ENCODE measurements around the gene NUDCD3.
"Not testable (repeated sequence)": the region's sequence is repeated elsewhere in the genome, so short reads cannot be mapped to it uniquely, and the experiment has no call there.

Gene NUDCD3

DNA sequence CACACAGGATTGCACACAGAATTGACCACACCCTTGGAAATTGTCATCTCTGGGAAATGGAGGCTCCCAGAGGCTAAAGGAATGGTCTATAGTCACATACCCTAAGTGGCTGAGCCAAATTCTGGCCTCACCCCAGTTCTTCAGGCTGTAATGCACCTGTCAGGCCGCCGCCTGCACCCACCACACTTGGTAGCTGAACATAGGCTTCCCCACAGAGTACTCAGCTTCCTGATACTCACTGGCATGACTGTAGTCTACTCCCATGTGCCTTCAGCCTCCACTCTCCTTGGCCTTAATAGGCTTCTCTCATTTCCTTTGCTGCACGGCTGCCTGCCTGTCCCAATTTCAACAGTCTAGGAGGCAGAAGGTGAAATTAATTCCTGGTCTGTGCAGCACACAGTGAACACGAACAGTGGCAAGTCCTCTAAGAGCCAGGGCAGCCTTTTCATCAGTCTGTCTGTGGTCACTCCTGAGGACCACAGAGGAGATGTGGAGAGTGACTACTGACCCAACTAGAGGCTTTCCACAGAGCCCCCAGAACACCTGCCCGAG, 42.5 kb downstream of the NUDCD3 start:
- no peak for DNase-seq (ENCODE audit: low read depth in 2 of 2)

- no peak for DNase-seq (ENCODE audit: low read depth in 2 of 2)
These were observed 44.3 kb downstream of the NUDCD3 start for GRCh38 chr7:44445986-44446671.

DNA sequence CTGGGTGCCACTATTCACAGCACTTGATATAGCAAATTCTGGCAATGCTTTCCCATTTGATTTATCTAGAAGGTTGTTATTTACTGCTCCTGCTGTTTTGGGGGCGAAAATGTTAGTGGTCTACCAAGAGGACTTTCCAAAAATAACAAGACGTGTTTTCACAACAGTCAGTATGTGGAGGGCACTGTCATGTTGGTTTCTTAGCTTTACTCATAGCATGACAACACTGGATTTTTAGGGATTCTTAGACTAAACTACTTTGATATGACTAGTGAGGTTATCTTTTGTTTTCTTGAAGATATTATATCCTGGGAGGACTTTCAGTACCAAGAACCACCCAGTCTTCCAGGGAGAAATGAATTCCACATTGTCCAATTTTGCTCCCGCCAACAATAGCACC, 49.4 kb downstream of the NUDCD3 start:
- no peak for DNase-seq (ENCODE audit: low read depth in 2 of 2)

DNA sequence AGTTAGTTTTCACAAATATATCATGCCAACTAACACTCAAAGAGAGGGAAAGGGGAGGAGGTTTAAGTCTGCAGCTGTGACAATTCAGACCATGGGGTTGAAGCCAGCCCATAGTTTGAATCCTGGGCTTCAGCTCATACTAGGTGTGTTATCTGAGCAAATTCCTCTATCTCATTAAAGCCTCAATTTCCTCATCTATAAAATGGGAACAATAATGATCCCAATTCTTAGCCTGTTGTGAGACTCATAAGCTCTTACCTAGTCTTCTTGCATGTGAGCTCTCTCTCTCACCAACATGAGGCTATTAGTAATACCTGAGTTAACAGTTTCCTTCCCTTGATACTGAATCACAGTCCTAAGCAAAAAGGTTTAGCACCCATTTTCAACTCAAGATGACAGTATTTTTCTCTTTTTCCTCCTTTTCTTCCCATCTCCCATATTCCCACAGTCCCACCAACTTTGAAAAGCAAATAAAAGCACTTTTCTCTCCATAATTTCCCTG, 49.8 kb downstream of the NUDCD3 start:
- no peak for DNase-seq (ENCODE audit: low read depth in 2 of 2)

DNA sequence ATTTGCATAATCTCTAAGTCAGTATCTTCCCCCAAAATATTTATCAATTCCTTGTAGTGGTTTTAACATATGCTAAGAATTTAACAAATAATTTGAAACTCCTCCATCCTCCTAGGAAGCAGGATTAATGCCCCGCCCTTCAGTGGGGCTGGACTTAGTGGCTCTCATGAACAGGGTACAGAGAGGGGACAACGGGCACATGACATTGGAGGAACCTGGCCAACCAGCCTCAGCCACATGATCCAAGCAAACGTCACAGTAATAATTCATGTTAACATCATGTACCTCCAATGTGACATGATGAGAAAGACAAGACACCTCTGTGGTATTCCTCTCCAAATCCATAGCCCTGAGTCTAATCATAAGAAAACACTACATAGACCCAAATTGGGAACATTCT, 50.5 kb downstream of the NUDCD3 start:
- DNase-seq (ENCODE audit: low read depth in 2 of 2), result no peak

DNA sequence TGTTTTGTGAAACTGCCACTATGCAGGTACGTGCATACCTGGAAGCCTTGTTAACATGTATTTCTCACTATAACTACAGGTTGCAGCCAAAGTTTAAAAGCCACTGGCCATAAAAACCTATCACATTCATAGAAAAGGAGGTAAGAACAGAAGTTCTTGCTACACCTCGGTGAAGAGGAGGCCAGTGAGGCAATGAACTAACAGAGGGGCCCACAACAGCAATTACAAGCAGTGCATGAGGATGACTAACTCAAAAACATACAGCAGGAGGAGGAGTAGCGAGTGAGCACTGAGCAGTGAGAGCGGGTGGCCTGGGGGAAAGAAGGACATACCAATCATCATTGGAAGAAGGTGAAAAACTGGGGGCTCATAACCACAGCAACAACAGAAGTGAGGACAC, 51.6 kb downstream of the NUDCD3 start:
- DNase-seq (ENCODE audit: low read depth in 2 of 2), result no peak

DNA sequence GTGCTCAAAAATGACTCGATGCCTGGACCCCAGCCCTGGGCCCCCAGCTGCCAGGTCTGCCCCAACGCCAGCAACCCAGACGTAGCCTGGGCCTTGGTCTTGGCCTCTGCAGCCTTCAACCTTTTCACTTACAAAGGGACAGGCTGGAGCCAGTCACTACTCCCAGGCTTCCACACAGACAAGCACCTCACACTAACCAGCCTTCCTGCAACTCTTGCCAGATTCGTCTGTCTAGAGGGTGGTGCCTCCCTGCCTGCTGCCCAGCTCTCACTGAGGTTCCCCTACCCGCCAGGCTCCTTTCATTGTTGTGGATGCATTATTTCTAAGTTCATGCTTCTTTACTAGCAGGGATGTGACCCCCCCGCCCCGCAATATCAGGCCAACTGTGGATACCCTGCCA, 56.3 kb downstream of the NUDCD3 start:
- no peak for DNase-seq (ENCODE audit: low read depth in 2 of 2)

GRCh38 chr7:44433255-44434022, 57.0 kb downstream of the NUDCD3 start:
- DNase-seq (ENCODE audit: low read depth in 2 of 2), result no peak

GRCh38 chr7:44432381-44432977, 58.0 kb downstream of the NUDCD3 start:
- no peak for DNase-seq (ENCODE audit: low read depth in 2 of 2)

GRCh38 chr7:44431091-44431608, 59.3 kb downstream of the NUDCD3 start:
- DNase-seq (ENCODE audit: low read depth in 2 of 2), result no peak

DNA sequence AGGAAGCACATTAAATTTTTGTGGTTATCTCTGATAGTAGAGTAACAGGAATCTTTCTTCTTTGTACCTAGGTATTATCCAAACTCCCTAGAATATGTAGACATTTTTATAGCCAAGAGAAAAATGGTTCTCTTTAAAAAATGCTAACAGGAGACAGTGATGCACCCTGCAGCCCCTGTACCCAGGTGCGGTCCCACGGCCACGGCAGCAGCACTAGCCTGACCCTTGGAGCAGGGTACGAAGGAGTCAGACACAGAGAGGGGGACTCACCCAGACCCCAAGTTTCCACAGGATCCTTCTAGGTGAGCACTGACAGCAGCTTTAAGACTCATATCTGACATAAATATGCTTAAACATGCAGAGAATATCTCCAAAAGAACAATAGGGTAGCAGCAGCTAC, 60.4 kb downstream of the NUDCD3 start:
- DNase-seq (ENCODE audit: low read depth in 2 of 2), result no peak

DNA sequence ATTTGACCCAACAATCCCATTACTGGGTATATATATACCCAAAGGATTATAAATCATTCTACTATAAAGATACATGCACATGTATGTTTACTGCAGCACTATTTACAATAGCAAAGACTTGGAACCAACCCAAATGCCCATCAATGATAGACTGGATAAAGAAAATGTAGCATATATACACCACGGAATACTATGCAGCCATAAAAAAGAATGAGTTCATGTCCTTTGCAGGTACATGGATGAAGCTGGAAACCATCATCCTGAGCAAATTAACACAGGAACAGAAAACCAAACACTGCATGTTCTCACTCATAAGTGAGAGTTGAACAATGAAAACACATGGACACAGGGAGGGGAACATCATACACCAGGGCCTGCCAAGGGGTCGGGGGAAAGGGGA, 65.7 kb downstream of the NUDCD3 start:
- DNase-seq (ENCODE audit: low read depth in 2 of 2), result not testable (repeated sequence)

- no peak for DNase-seq (ENCODE audit: low read depth in 2 of 2)
These were observed 73.5 kb downstream of the NUDCD3 start for GRCh38 chr7:44416941-44417340.

DNA sequence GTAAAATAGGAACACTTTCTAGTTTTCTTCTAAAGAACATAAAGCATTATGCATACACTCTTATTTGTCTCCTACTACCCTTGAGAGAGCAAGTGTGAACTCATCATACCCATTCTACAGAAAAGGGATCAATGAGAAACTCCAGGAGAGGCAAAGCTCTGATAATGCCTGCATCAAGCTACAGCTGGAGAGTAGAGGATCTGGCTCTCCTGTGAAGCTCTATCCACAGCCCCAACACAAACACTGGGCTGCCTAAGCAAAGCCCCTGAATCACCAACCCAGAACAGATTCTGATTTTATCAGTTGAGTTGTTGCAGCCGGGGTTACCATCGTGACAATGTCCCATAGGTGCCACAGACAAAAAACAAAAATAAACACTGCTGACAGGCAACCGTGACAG, 74.9 kb downstream of the NUDCD3 start:
- no peak for DNase-seq (ENCODE audit: low read depth in 2 of 2)

GRCh38 chr7:44415047-44415446, 75.4 kb downstream of the NUDCD3 start:
- no peak for DNase-seq (ENCODE audit: low read depth in 2 of 2)

- DNase-seq (ENCODE audit: low read depth in 2 of 2), result no peak
These were observed 79.2 kb downstream of the NUDCD3 start for GRCh38 chr7:44411306-44411705.

DNA sequence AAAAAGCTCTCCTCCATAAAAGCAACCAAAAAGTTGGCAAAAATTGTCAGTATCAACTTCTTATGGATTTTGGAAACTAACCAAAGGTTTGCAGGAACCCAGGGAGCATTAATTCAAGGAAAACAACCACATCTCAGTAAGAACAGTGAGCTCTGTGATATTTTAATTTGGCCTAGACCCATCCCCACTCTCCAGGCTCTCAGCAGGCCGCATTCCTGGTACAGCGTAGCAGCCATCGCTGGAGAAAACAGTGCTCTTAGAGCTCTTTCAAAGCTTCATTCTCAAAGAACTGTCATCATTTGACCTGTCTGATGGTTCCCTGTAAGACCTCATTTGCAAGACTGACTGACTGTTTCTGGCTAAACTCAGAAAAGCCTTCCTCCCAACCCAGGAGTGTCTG, 81.9 kb downstream of the NUDCD3 start:
- no peak for DNase-seq (ENCODE audit: low read depth in 2 of 2)

DNA sequence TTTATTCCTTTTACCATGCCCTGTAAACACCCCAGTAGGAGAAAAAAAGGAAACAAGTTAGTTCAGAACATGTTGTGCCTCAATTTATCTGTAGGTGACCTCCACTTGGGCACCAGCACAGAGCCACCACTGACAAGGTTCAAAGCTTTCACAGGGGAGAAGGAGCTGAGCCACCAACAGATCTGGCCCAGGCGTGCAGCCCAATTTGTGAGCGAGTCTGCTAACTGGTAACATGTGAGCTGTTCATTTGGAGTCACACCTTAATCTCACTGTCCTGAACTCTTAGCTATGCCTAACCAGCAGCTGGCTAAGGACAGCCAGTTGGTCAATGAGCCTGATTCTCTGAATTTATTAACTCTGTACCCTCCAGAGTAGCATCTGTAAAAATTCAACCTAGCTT, 86.7 kb downstream of the NUDCD3 start:
- no peak for DNase-seq (ENCODE audit: low read depth in 2 of 2)

DNA sequence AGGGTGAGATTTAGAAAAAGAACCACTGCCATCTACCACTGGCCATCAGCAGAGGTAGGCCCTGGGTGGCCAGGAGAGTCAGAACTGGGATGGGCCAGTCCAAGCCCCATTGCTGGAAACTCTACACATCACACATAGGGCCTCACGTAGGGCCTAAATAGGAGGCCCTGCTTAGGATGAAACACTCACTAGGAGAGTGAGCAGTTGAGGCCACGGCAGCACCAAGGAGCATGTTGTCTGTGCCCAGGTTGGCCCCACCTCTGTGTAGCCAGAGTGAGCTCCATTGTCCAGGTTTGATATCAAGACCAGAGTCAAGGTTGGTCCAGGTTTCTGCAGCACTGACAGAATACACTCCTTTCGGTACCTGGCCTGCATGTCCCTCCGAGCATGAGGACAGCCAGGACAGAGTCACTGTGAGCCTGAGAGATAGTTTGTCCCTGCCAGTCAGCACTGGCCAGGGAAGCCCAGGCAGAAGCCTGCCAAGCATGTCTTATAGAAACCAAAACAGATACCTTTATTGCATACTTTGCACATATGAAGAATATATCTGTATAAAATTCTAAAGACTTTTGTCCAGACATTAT, 87.2 kb downstream of the NUDCD3 start:
- no peak for DNase-seq (ENCODE audit: low read depth in 2 of 2)

DNA sequence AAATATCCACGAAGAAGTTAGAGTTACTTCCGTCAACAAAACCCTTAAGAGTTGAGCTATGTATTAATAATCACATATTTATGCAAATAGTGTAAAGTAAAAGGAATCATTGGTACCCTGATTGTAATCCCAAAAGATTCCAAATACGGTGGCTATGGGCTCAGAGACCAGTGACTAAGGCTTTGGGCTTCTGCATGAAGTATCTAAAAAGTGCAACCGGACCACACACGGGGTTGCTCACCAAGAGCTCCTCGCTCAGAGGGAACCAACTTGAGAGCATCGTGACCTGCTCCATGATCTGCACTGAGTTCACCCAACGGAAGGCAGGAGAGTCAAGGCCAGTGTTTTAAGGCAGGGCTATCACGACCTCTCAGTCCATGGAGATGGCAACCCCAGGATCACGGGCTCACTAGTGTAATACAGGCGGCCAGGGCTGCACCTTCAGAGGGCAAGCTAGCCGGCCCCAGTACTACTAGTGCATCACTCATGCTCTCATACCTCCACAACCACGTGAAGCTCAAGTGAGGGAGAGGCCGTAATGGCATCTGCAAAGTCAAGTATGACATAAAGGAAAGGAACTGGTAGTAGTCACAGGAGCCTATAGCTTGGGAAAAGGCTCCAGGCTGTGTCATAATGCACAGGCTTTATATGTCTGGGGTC, 87.9 kb downstream of the NUDCD3 start:
- no peak for DNase-seq (ENCODE audit: low read depth in 2 of 2)

DNA sequence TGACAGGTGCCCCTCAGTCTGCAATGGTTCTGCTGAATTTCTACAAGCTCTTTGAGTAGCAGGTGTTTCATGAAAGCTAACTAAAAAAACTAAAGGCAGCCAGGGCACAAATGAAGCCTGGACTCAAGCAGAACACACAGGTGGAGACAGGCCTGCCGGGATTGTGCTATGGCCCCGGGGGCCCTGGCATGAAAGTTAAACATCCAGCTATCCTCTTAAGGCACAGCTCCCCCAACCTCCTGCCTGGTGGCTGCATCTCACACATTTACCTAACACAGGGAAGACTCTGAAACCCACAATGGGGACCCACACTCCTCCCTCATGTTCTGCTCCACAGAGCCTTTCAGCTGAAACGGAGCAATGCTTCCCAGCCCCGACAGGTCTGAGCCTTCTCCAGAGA, 88.8 kb downstream of the NUDCD3 start:
- no peak for DNase-seq (ENCODE audit: low read depth in 2 of 2)

All from stimulated activated CD8-positive, alpha-beta memory T cell treated with anti-CD3 and anti-CD28 coated beads, Interleukin-7, amount 100 ng/mL, for 1 hour (primary cell).